ENCODE data around the gene RNF182.
"Not testable (repeated sequence)": the region's sequence is repeated elsewhere in the genome, so short reads cannot be mapped to it uniquely, and the experiment has no call there.

RNF182 gene, protein sequence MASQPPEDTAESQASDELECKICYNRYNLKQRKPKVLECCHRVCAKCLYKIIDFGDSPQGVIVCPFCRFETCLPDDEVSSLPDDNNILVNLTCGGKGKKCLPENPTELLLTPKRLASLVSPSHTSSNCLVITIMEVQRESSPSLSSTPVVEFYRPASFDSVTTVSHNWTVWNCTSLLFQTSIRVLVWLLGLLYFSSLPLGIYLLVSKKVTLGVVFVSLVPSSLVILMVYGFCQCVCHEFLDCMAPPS

DNA sequence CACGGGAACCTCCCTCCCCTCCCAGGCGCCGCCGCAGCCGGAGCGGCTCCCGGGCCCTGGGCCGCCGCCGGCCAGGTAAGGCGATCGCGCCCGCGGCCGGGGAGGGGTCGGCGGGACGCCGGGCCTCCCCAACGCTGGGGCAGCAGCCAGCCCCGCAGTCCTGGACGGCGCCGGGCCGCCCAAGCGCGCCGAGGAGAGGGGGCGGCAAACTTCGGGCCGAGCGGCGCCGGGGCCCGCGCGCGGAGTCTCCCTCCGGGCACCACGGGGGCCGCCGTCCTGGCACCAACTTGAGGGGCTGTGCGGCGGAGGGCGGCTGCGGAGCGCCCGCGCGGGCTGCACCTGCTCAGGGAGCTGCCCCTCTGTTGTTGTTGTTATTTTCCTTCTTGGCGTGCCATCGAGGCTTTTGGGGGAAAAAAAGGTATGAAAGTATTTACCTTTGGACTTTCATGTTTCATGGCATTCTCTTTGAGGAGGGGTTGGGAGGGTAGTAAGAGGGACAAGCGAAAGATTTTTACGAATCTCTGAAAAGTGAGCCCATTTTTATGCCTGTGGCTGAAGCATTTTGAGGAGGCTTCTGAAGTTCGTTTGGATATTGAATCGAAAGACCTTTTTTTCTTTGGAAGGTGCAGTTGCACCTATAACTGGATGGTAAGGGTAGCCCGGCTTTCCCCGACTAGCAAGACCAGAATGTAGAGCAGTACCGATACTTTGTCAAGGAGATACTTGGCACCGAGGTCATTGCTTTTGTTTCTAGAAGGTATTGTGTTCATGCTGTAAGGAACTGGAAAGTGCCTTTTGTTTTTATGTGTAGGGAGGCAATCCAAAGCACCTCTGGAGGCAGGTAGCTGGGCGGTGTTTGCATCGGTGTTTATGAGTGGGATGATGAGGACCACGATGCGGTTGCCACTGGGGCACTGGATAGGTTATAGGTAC is at the start of gene RNF182:
RNF182 (plus strand) TSS at position 4 of the 933 bp plus-strand sequence. CDS start 52,168 bp downstream, outside the sequence.
- in situ Hi-C loops (cut with HindIII; ENCODE audit: low pct_ligation_motif_present, low pct_unique_long_range_greater_than_20kb, low sequenced_read_pairs): loop anchor here (25.0 kb wide), 1 partner anchor 137 kb away; no protein-coding TSS in a partner anchor
- peak; percentile 64 for DNase-seq

DNA sequence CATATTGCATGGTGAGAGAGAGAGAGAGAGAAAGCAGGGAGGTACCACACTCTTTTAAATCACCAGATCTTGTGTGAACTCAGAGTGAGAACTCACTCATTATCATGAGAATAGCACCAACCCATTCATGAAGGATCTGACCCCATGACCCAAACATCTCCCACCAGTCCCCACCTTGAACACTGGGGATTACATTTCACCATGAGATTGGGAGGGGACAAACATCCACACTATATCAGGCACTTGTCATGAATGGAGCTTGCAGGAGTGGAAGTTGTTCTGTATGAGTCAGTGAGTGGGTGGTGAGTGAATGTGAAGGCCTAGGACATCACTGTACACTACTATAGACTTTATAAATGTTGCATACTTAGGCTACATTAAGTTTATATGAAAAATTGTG is 47.7 kb upstream of the RNF182 start:
- no peak for DNase-seq
- in situ Hi-C loops (cut with HindIII; ENCODE audit: low pct_ligation_motif_present, low pct_unique_long_range_greater_than_20kb, low sequenced_read_pairs): no loop called here

DNA sequence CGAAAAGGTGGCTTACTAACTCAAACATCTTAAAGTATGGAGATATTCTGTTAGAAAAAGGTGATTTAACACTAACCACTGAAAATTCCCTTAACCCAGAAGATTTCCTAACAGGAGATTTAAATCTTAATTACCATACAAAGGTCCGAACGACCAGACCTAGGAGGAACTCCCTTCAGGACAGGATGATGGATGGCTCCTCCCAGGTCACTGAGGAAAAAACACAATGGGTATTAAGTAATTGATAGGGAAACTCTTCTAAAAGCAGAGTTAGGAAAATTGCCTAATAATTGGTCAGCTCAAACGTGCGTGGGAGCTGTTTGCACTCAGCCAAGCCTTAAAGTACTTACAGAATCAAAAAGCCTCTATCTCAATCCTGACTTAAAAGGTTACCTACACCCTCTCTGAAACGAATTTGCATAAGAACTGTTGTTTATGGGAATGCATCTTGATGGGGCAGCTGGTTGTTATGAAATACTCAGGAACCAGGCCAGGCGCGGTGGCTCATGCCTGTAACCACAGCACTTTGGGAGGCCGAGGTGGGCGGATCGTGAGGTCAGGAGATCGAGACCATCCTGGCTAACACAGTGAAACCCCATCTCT is 44.6 kb upstream of the RNF182 start:
- DNase-seq: not testable (repeated sequence)

DNA sequence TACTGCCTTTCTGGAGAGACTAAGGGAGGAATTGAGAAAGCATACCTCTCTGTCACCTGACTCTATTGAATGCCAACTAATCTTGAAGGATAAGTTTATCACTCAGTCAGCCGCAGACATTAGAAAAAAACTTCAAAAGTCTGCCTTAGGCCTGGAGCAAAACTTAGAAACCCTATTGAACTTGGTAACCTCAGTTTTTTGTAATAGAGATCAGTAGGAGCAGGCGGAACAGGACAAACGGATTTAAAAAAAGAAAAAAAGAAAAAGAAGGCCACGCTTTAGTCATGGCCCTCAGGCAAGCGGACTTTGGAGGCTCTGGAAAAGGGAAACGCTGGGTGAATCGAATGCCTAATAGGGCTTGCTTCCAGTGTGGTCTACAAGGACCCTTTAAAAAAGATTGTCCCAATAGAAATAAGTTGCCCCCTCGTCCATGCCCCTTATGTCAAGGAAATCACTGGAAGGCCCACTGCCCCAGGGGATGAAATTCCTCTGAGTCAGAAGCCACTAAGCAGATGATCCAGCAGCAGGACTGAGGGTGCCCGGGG is 43.1 kb upstream of the RNF182 start:
- no peak for DNase-seq
- in situ Hi-C loops (cut with HindIII; ENCODE audit: low pct_ligation_motif_present, low pct_unique_long_range_greater_than_20kb, low sequenced_read_pairs): no loop called here

More for the DNA sequence above, 44.6 kb upstream of the RNF182 start:
- in situ Hi-C loops (cut with HindIII; ENCODE audit: low pct_ligation_motif_present, low pct_unique_long_range_greater_than_20kb, low sequenced_read_pairs): not testable (repeated sequence)

DNA sequence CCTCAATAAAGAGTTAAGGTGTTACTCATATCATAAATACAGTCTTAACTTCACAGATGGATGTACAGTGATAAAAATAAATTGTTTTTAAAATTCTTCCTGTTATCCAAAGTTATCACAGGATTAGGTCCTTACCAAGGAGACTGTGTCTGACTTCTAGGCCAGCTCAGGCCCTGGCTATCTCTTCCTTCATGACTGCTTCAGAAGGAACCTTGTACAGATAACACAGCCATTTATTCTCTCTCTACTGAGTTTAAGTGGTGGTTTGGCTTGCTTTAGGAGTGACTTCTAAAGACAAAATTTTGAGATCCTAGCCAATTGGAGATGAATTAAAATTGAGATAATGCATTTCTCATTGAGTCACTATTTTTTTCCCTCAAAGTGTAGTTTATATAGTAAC is 40.8 kb upstream of the RNF182 start:
- no peak for DNase-seq
- in situ Hi-C loops (cut with HindIII; ENCODE audit: low pct_ligation_motif_present, low pct_unique_long_range_greater_than_20kb, low sequenced_read_pairs): no loop called here

DNA sequence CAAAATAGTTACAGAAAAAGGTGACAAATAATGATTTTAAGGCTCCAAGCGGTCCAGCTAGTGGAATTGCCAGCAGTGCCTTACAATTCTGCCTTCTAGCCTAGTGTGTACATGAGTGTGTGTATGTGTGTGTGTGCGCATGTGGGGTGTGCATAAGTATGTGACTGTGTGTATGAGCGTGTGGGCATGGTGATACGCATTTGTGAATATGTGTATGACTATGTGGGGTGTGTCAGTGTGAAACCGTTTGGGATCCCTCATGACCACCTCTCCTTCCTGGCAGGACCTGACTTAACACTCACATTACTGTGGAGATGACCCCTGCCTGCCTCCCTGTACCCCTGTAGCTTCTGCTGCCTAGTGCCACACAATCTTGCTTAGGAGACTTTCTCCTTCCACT is 40.4 kb upstream of the RNF182 start:
- no peak for DNase-seq
- in situ Hi-C loops (cut with HindIII; ENCODE audit: low pct_ligation_motif_present, low pct_unique_long_range_greater_than_20kb, low sequenced_read_pairs): no loop called here

DNA sequence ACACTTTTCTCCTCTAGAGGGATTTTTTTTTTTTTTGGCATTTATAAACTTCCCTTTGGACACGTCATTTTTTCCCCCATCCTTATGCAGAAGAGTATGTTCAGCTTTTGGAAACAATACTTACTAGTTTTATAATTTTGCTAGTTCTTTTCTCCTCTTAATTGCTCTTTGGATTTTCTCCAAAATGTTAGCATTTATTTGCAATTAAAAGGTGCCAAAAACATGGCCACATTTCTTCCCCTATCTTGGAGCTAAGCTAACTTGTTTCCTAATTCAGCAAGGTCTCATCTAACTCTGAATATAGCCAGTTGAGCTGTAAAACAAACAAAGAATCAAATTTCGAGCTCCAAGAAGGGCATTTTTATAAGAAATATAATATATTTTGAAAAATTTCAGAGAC is 39.2 kb upstream of the RNF182 start:
- no peak for DNase-seq
- in situ Hi-C loops (cut with HindIII; ENCODE audit: low pct_ligation_motif_present, low pct_unique_long_range_greater_than_20kb, low sequenced_read_pairs): no loop called here

DNA sequence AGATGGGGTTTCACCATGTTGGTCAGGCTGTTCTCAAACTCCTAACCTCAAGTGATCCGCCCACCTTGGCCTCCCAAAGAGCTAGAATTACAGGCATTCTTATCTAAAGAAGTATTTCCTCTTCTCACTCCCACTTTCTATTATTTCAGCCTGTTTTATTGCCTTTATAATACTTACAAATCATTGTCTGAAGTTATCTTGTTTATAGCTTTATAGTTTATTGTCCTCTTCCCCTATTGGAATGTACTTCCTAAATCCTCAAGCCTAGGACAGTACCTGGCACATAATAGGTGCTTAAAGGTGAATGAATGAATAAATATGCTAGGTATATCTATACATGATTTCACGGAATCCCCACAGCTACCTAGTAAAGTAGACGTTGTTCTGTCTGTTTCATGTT is 37.8 kb upstream of the RNF182 start:
- in situ Hi-C loops (cut with HindIII; ENCODE audit: low pct_ligation_motif_present, low pct_unique_long_range_greater_than_20kb, low sequenced_read_pairs): no loop called here
- no peak for DNase-seq

DNA sequence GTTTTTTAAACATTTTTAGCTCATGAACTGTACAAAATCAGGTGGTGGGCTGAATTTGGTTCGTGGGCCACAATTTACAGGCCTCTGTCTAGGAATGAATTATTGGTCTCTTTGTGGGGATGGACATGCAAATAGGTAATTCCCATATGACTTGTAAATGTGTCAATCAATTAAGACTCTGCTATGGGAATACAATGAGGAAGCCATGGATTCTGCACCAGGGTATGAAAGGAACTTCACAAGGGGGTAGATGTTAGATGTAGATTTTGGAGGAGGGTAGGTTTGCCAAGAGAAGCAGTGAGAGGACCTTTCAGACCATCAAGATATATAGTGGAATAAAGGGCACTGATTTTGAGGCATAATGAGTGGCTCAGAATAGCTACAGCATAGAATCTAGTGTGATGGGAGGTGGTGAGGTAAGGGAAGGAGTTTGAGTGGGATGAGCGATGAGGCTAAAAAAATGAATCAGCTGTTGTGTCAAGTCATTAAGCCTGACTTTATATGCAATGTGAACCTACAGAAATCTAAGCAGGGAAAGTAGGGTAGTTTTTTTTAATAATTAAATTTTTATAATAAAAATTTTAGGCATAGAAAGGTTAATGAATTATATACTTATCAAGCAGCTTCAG is 32.6 kb upstream of the RNF182 start:
- in situ Hi-C loops (cut with HindIII; ENCODE audit: low pct_ligation_motif_present, low pct_unique_long_range_greater_than_20kb, low sequenced_read_pairs): no loop called here
- DNase-seq: no peak

DNA sequence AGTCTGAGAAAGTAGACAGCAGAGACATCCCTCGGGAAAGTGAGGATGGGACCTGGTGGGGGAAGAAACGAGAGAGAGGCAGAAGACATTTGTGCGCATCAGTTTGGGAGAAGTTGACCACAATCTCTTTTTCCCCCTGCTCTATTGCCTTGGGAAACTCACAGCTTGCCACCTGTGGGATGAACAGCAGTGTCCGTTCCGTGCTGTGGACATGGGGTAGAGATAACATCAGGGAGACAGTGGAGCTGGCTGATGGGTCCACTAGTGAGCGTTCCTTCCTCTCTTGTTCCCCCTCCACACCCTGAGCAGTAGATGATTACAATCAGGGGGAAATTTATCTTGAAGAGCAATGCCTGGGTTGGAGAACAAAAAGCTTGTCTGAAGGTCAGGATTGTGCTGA is 21.8 kb upstream of the RNF182 start:
- in situ Hi-C loops (cut with HindIII; ENCODE audit: low pct_ligation_motif_present, low pct_unique_long_range_greater_than_20kb, low sequenced_read_pairs): loop anchor here (25.0 kb wide), 1 partner anchor 159 kb away; no protein-coding TSS in a partner anchor
- DNase-seq: no peak

DNA sequence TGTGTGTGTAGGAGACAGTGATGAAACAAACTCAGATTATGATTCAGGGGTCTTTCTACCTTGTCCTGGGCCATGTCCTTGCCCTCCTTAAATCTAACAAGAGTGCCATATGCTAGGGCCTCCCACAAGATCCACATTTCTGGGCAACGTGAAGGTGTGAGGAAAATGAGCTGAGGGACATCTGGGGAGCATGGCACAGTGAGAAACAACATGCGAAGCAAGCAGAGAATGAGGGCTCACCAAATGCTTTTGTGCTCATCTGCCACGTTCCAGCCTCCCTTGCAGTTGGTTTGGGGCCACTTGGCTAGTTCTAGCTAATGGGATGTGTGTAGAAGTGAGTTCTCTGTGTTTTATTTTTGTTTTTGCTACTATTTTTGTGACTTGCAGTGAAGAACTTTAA is 21.4 kb upstream of the RNF182 start:
- in situ Hi-C loops (cut with HindIII; ENCODE audit: low pct_ligation_motif_present, low pct_unique_long_range_greater_than_20kb, low sequenced_read_pairs): loop anchor here (25.0 kb wide), 1 partner anchor 159 kb away; no protein-coding TSS in a partner anchor
- no peak for DNase-seq

DNA sequence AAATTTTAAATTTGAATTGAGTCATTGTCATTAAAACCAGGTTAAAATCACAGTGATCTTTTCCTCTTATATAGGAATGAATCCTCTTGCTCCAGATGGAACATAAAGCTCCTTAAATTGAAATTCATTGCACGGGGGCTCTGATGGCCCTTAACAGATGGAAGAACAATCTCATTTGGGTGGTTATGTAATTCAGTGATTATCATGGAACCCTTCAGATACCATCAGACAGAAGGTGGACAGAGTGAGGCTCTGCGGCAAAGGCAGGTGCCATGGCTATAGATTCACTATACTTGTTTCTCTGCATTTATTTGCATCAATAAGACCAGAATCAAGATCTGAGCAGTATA is 17.8 kb upstream of the RNF182 start:
- DNase-seq: no peak
- in situ Hi-C loops (cut with HindIII; ENCODE audit: low pct_ligation_motif_present, low pct_unique_long_range_greater_than_20kb, low sequenced_read_pairs): loop anchor here (25.0 kb wide), 1 partner anchor 155 kb away; no protein-coding TSS in a partner anchor

DNA sequence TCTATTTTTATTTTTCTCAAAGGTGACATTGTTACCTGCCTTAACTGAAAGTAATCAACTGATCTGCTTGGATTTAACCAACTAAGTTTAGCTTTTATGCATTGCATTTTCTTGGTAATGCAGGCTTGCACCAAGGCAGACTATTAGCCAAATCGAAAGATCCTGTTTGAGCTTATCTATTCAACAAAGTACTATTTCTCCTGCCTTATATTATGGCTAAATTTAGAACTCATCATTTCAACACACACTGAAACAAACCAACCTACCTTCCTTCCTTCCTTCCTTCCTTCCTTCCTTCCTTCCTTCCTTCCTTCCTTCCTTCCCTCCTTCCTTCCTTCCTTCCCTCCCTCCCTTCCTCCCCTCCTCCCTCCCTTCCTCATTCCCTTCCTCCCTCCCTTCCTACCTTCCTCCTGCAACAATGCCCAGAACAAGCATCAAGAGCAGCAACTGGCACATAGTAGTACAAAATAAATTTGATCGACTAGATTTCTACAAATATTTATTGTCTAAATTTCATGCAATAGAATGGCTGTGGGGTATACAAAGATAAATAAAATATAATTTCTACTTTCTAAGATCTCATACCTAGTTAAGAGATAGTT is 17.0 kb upstream of the RNF182 start:
- in situ Hi-C loops (cut with HindIII; ENCODE audit: low pct_ligation_motif_present, low pct_unique_long_range_greater_than_20kb, low sequenced_read_pairs): loop anchor here (25.0 kb wide), 1 partner anchor 155 kb away; no protein-coding TSS in a partner anchor
- no peak for DNase-seq

DNA sequence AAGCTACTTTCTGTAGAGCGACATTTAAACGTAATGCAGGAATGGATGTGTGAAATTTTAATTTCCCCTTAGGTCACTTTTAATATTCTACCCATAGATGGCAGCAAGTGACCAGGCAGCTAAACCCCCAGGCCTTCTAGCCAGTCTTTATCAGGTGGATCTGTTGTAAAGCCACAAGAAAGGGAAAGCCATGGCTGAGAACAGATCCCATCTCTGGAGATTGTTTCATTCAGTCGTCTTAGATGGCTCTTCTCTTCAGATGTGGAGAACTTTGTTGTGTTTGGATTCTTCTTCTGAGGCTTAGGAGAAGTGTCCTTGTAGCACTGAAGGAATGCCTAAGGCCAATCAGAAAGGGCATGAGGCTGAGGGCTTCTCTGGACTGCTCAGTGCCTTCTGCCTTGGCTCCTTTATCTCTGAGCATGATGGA is 15.8 kb upstream of the RNF182 start:
- DNase-seq: peak; percentile 63
- in situ Hi-C loops (cut with HindIII; ENCODE audit: low pct_ligation_motif_present, low pct_unique_long_range_greater_than_20kb, low sequenced_read_pairs): loop anchor here (25.0 kb wide), 1 partner anchor 153 kb away; no protein-coding TSS in a partner anchor

DNA sequence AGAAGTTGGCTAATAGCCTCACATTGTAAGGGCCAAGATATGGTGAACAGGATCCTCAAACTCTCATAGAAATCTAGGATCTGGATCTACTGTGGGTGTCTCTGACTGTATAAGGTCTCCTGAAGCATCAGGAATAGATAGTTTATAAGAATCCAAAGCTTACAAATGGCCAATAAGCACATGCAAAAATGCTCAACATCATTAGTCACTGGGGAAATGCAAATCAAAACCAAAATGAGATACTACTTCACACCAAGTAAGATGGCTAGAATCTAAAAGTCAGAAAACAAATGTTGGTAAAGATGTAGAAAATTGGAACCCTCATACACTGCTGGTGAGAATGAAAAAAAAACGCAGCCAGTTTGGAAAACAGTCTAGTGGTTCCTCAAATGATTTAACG is 14.3 kb upstream of the RNF182 start:
- in situ Hi-C loops (cut with HindIII; ENCODE audit: low pct_ligation_motif_present, low pct_unique_long_range_greater_than_20kb, low sequenced_read_pairs): loop anchor here (25.0 kb wide), 1 partner anchor 152 kb away; no protein-coding TSS in a partner anchor
- no peak for DNase-seq

DNA sequence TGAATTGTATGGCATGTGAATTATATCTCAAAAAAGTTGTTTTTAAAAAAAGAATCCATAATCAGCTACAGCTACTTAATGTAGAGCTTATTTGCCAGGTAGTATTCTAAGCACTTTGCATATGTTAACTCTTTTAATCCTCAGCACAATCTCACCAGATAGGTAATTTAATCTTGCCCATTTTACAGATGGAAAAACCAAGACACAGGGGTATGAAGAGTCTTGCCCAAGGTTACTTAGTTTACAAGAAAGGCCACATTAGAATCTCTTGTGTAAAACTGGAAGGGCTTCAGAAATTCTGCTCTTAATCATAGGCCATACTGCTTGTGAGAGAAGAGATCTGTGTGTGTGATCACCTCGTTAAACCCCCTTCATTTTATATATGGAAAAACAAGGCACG is 13.4 kb upstream of the RNF182 start:
- in situ Hi-C loops (cut with HindIII; ENCODE audit: low pct_ligation_motif_present, low pct_unique_long_range_greater_than_20kb, low sequenced_read_pairs): loop anchor here (25.0 kb wide), 1 partner anchor 151 kb away; no protein-coding TSS in a partner anchor
- DNase-seq: no peak

DNA sequence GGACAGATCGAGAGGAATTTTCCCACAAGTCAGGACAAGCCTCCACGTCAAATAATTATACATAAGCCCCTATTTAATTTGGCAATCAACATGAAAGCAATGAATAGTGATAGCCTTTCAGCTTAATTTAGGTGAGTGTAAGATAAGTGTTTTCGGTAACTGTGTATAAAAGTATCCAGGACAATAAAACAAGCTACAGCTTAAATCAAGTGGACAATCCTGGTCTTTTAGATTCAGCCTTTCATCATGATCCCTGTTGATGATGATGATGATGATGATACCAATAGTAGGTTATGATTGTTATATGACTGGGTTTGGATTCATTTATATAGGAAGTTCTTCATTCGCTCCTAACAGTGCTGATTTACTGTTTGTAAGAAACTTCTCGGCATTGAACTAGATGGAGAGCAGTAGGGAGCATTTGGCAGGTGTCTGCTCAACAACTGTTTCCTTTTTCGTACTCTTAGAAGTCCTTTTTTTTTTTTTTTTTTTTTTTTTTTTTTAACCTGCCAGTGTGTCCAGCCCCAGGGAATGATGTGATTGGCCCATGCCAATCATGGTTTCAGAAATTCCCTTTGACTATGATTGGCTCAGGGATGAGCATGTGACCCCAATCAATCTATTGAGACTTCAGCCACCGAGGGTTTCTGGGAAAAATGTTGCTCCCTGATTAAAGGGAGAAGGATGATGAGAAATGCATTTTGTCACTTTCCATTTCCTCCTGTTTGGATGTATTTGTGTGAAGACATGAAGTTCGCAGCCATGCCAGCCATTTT is 11.3 kb upstream of the RNF182 start:
- in situ Hi-C loops (cut with HindIII; ENCODE audit: low pct_ligation_motif_present, low pct_unique_long_range_greater_than_20kb, low sequenced_read_pairs): loop anchor here (25.0 kb wide), 1 partner anchor 149 kb away; no protein-coding TSS in a partner anchor

More for the DNA sequence above, 11.3 kb upstream of the RNF182 start:
- no peak for DNase-seq
